HuH-7 (cell line): ENCODE data around the gene ENOX1.

Experiments used
- DNase-seq: peaks from one replicate; pipeline ENCODE4 v3.0.0; 2011; ENCODE audit warnings: low spot score

Gene ENOX1

DNA sequence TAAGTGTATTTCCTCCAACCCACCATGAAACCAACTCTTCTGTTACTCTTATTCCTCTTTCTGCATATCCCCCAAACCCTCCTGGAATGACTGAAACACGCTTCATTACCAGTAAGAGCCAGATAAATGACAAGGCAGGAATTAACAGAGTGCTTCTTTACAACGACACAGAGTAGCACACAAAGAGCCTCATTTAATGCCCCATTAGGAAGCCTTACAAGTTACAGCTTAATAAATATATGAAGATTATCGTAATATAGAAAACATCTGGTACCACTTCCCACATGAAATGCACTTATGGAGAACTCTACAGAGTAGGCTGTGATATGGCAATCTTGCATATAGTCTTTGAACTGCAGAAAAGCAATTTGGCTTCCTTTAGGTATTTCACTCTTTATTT lies 116.8 kb downstream of the ENOX1 start:
- DNase-seq = no peak

DNA sequence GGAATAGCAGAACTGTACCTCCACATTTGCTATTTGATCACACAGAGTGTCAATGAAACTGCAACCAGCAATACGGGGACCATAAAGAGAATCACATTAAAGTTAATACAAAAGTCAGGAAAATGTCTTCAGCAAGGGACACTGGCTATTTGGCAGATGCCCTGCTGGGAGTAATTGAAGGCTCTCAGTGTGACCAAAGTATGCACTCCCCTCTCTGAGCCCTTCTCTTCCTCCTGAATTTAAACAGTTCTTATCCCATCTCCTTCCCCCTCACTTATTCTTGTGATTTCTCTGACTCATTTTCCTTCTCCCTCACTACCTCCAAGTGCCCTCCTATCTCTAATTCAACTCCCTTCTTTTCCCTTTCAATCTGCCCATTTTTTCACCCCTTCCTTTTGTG lies 117.7 kb downstream of the ENOX1 start:
- no peak for DNase-seq

DNA sequence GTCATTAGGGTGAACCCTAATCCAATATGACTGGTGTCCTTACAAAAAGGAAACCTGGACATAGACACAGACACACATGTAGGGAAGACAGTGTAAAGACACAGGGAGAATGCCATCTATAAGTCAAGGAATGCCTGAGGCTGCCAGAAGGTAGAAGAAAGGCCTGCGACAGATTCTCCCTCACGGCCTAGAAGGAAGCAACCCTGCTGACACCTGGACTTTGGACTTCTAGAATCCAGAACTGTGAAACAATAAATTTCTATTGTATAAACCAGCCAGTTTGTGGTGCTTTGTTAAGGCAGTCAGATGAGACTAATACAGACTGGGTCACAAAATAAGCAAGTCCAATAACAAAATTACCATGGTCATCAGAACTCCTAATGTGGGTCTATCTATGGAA lies 120.4 kb downstream of the ENOX1 start:
- no peak for DNase-seq

DNA sequence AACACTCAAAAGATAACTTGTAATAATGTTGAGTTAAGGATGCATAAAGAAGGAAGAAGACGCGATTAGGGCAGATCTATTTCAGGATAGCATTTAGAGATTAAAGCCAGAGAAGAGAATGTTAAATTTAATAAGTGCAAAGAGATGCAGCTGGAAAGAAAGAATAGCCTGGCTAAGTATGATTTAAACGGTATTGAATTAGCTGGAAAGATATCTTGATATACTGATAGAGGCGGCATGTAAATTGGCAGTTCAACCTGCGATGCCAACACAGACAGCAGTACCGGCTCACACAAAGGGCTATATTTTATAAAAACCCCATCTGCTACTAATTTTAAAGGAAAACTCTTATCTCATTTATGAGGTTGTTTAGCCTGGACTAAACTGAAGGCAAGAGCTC lies 121.4 kb downstream of the ENOX1 start:
- no peak for DNase-seq

DNA sequence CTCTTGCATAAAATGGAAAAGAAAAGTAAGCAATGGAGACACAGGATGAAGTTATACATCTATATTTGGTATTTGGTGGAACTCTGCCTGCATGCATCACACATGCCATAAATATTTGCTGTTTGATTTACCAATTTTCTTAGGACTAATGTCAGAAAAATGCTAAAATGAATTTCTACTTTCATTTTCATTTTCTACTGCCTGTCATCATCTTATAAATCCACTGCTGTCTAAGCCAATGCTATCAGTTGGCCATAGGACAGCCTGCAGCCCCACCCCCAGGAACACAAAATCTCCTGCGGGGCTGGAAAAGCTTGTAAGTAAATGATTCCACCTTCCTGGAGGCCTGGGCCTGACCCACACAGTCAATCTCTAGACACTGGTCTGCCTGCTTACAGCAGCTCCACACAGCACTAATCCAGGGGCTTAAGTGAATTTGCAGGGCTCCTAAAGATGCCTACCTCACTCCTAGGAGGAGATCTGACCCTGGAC lies 122.0 kb downstream of the ENOX1 start:
- DNase-seq = no peak

DNA sequence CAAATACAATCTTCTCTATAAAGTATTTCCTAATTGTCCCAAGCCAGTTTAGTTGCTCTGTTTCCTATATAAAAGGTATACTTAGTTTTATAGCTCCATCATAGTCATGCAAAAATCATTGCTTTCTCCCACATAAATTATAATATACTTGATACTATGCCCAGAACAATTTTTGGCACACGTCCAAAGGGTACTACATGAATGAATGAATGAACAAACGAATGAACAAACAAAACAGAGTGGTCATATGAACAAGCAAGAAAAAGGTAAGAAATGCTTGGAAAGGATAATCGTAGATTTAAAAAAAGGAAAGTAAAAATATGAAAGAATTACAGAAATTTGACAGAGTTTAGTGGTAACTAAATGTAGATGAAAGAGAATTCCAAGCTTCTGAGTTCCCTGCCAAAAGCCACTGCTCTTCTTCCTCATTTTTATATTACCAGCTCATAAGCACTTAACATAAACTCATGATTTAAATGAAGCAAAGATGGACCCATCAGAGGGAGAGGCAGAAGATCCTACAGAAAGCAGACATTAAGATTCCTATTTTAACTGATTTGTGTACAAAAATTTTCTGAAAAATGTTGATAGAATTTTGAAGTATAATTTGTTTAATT lies 123.2 kb downstream of the ENOX1 start:
- no peak for DNase-seq

DNA sequence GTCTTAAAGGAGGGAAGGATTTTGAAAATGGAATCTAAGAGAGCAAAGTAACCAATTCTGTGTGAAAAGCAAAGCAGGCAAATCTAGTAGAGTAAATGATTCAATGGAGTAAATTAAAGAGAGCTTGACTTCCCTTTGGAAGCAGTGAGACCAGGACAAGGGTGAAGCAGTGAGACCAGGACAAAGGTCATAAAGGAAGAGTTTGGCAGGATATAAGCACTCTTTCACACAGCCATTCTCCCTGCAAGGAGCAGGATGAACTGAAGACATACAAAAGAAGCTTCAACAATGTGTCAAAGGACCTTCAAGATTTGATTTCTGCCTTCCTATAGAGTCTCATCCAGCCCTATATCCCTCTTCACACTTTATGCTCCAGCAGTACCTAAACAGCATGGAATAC lies 123.8 kb downstream of the ENOX1 start:
- DNase-seq = no peak

DNA sequence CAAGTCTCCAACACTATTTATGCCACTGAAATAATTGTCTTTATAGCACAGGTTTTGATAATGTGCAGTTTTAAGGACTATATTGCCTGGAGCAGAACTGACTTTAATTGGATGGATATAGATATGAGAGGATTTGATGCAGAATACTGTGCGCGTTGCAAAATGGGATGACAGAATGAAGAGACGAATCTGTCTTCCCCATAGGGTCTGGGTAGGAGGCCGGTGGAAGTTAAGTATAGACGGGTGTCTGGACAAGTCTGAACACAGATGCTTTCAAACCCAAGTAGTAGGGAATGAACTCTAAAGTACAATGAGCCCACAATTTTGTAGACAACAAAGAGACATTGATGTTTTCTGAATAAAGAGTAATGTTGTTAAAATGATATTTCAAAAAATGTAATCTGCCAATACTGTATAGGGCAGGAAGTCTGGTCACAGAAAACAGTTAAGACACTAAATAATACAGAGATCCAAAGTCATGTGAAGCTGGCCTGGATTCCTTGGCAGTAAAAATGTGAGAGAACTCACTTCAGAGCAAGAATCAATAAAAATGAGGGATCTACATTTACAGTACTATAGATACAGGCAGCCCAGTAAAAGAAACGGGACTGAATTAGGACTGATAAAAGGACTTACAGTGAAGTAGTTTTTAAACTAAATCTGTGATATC lies 125.5 kb downstream of the ENOX1 start:
- DNase-seq = no peak

DNA sequence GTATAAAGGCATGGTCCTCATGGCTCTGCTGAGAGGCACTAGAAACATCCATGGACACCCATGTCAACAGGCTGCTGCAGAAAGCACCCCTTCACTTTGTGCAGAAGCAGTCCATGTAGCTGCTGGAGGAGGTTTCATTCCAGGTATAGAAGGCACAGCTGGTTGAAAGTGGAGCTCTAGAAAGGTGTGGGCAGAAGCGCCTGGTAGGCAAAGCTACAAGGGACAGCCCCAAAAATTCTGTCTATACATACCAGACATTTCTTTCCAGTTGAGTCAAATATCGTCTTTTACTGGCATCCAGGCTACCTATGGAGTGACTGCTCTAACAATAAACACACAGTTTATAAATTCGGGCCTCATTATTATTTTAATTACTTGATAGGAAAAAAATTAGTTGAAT lies 129.3 kb downstream of the ENOX1 start:
- no peak for DNase-seq

DNA sequence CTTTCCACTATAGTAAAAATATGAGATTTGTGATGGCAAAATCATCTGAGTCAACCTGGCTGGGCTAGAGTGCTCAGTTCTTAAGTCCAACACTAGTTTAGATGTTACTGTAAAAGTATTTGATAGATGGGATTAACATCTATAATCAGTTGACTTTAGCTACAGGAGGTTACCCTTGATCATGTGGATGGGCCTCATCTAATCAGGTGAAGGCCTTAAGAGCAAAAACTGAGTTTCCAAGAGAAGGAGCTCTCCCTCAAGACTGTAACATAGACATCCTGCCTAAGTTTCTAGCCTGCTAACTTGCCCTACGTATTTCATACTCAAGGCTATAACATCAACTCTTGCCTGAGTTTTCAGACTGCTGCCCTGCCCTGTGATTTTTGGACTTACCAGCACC lies 132.8 kb downstream of the ENOX1 start:
- no peak for DNase-seq

DNA sequence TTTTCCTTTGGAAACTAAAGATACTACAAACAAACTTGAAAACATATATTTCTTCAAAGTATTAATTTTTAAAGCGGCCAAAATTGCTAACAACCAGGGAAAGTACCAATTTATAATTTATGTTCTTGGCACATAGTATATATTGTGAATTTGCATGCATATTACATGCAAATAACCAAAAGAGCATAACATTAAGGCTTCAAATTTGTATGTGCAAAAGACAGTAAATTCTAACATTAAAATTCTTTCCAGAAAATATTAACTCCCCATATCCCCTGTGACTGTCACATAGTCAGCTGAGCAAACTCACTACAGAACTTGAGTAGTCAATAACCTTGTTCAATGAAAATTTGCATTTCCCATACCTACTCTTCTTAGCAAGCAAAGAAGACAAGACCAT lies 133.4 kb downstream of the ENOX1 start:
- no peak for DNase-seq

DNA sequence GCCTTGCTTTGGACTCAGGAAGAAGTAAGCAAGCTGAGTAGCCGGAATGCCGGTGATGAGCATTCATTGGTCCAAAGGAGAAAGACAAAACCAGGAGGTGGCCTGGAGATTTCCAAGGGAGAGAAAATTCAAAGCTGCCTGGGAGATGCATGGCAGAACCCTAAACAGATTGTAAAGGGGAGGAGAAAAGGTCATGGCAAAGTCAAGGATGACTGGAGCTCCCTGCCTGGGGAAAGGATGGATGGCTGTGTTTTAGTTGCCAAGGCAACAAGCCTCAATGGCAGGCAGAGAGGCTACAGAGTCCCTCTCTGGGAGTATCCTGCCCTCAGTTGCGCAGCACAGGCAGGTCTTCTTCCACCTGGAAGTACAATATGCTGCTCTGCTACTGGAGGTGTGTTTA lies 134.0 kb downstream of the ENOX1 start:
- DNase-seq = no peak

DNA sequence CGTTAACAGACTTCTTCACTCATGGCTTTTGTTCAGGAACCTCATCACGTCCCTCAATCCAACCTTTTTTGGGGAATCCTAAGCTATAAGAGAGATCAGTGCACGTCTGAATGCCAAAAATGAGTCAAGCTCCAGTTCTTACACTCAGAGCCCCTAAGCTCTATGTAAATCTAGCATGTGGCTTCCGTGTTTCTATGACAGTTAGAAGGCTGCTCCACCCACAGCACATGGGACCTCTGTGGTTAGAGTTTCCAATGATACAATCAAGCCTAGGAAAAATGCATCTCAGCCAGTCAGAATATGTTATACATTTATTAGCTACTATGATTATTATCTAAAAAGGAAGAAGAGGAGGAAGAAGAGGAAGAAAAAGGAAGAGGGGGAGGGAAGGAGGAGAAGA lies 135.9 kb downstream of the ENOX1 start:
- DNase-seq = no peak

DNA sequence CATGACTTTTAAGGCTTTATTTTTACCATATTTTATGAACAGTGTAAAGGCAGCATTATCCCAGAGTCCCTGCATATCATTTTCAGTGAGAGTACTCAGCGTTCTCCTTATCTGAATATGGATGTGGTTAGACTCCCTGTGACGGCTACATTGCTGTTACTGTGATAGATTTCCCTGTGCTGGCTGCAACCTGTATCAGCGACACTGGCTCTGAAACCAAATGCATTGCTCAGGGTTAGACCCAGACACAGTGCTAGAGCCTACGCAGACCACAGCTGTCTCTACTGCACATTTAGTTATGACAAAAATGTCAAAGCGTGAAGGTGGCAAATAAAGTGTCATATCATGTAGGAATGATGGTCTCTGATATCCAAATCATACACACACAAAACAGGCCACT lies 138.0 kb downstream of the ENOX1 start:
- DNase-seq = no peak

DNA sequence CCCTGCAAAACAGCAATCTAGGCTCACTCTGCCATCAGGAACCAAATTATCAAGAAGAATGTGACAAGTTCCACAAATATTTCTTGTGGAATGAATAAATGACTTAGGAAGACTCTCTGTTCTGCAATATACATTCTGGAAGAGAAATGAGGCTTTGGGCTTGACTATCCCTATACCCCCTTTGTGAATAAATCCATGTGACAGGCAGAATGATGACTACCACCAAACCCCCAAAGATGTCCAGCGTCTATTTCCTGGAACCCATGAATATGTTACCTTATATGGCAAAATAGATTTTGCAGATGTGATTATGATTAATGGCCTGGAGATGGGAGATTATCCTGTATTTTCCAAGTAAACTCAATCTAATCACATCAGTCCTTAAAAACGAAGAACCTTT lies 139.3 kb downstream of the ENOX1 start:
- no peak for DNase-seq

DNA sequence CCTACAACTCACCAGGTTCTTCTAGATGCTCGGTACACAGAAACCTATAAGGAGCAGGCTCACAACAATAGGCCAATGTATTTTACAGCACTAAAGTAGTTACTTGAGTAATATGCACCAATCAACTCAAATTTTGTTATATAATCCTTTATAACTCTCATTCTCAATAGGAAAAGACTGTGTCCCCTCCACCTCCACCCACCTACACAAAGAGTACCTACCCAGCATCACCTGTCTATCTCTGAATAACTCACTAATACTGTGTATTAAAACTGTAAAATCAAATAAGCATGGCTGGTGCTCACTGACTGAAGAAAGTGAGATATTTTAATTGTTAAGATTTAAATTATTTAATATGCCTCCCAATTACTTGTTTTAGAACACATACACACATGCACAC lies 146.3 kb downstream of the ENOX1 start:
- DNase-seq = no peak

DNA sequence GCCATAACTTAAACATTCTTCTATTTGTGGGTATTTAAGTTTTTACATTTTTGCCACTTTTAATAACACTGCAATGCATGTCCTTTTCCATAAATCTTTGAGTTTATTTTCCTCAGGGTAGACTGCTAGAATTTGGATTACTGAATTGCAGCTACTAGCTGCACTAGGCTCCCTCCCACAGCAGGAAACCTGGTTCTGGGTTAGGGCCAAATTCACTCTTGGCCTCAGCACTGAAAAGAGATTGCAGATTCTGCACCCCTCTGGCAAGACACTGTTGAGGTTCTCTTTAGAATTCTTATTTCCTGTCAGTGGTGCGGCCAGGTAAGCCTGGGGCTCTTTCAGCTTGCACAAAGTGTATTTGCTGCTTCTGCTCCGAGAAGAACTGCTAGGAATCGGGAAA lies 155.7 kb downstream of the ENOX1 start:
- DNase-seq = no peak

DNA sequence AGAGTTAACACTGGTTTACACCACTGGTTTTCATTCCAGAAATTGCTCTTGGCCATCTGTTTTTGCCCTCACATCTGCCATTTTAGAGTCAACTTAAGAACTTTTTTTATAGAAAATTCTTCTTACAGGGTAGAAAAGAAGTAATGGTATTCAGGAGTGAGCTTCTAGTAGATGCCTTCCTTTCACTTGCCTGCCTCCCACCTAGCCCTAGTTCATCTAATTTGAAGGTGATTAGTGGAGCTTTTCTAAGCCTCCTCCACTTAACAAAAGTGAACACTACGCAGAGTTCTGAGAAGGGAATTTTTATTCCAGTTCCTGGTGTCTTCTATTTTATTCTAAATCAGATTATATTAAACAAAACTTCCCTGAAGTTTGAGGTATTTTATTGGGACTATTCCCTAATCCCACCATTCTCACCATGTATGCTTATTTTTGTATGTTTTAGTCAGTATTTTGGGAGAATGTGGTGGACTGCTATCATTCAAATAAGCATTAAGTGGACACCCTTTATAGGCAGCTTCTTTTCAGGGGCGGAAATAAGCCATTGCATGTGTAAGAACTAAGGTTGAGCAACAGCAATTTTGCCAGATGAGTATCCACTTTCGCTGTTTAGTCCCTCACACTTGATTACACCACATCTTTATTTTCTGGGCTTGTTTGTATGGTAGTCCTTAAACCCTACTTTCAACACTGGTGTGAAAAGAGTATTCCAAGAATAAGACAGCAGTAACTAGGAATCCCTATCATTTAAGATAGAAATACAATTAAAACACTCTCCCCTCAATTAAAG lies 156.9 kb downstream of the ENOX1 start:
- DNase-seq = no peak

DNA sequence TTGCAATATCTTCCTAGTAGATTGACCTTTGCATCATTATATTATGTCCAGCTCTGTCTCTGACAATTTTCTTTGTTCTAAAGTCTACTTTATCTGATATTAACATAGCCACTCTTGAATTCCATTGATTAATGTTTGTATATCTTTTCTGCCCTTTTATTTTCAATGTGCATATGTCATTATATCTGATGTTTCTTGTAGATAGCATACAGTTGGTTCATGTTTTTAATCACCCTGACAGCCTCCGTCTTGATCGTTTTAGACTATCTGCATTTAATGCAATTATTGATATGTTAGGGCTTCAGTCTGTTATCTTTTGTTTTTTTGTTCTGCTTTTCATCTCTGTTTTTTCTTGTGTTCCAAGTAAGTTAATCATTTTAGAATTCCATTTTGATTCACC lies 159.8 kb downstream of the ENOX1 start:
- DNase-seq = no peak

DNA sequence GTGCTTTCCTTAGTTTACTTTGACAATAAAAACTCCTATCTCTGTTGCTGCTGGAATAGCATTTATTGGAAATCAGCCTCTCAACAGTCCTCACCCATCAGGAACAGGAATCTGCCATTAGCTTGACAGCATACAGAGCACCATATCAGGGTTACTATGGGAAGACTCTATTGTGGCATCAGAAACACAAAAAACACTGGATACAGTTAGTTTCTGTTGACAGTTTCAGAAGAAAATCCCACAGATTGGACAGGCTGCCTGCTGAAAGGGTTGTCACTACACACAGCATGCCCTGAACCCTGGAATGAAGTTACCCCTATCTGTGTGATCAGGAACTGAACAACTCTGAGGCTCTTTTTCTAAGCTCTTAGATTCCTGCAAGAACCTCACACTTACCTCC lies 172.7 kb downstream of the ENOX1 start:
- DNase-seq = no peak

DNA sequence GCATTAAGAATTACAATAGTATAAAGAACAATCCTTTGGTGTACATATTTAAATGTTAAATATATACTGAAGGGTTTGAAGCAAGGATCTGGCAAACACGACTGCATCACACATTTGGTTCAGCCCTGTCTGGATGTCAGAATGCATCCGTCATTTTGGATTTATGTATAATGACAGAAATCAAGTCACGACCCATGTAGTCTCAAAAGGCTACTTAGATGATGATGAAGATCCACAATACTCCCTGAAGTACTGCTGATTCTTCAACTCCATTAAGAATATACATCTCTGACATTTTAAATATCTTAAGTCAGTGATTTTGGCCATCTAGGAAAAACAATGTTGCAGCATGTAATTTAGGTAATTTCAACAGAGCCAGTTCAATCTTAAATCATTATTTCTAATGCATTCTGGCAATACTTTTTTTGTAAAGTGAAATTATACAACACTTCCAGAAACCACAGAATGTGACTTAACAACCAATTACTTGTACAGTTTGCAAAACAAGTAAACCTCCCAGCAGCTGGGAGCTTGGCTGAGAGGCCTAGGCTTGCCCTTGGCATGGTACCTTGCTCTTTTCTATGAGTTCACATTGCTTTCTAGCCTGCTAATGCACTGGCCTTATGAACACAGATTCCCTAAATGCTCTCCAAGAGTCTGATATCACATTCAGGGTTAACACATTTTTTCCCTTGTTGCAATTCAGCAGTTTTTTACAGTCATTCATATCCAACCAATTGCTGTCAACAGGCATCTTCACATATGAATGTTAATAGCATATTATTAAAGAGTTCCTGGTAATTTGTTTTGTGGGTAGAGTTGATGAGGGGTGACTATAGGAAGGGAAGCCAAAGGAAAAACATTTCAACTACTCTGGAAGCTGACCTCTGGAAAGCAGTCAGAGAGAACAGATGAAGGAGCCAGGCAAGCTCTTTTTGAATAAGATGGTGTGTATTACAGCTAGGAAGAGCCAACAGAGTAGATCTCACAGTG lies 175.2 kb downstream of the ENOX1 start:
- no peak for DNase-seq
